HL-60 (cell line): Measurements from ENCODE around the gene SGCA.

Source experiments
- CTCF ChIP-seq: IDR thresholded peaks from one replicate; pipeline ENCODE4 v1.5.1; 2011; ENCODE audit warnings: low read length, control low read depth, inconsistent platforms; ENCODE audit not compliant: insufficient read depth
- GABPA ChIP-seq: IDR thresholded peaks from 2 replicates; pipeline ENCODE4 v1.6.1; 2012; ENCODE audit warnings: low read depth

DNA sequence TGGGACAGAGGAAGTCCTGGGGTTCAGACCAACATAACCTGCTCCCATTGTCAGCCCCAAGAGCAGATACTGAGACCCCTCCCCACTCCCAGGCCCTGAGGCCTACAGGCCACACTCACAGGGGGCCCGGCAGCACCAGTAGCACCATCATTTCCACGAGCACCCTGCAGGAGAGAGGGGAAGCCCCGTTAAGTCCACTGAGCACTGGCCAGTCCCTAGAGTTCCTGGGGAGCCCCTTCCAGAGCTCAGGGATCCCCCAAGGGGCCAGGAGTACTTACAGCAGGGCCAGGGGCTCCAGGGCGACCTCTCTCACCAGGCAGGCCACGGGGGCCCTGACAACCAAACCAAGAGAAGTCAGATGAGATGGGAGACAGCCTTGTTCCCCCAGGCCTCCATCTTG is 30.2 kb downstream of the SGCA start:
- no peak for TF ChIP-seq GABPA
- no peak for TF ChIP-seq CTCF
